ENCODE measurements around the gene NRF1. TPM values are rescaled to one million over a fixed set of nuclear protein-coding genes. Genes with fewer than 3 reads are reported as not detected.

NRF1 gene
- total RNA-seq, 1 donor from 2014 or later, result 28.9 TPM

- intact Hi-C loops (cut with micrococcal nuclease), result no loop called here
Measured at GRCh38 chr7:129768614-129769399, 157.3 kb downstream of the NRF1 start.

GRCh38 chr7:129769400-129769774 lies 157.9 kb downstream of the NRF1 start:
- intact Hi-C loops (cut with micrococcal nuclease), result no loop called here

GRCh38 chr7:129769866-129770808 lies 158.6 kb downstream of the NRF1 start:
- intact Hi-C loops (cut with micrococcal nuclease), result no loop called here

- intact Hi-C loops (cut with micrococcal nuclease), result no loop called here
Measured at GRCh38 chr7:129771201-129771927, 159.8 kb downstream of the NRF1 start.

GRCh38 chr7:129771928-129772479 lies 160.5 kb downstream of the NRF1 start:
- intact Hi-C loops (cut with micrococcal nuclease), result no loop called here

GRCh38 chr7:129772646-129773280 lies 161.2 kb downstream of the NRF1 start:
- intact Hi-C loops (cut with micrococcal nuclease), result no loop called here

GRCh38 chr7:129773328-129773731 lies 161.8 kb downstream of the NRF1 start:
- intact Hi-C loops (cut with micrococcal nuclease), result no loop called here

GRCh38 chr7:129773871-129774270 lies 162.4 kb downstream of the NRF1 start:
- intact Hi-C loops (cut with micrococcal nuclease), result no loop called here

- intact Hi-C loops (cut with micrococcal nuclease), result no loop called here
Measured at GRCh38 chr7:129774359-129774758, 162.8 kb downstream of the NRF1 start.

- intact Hi-C loops (cut with micrococcal nuclease), result no loop called here
Measured at GRCh38 chr7:129774871-129775694, 163.6 kb downstream of the NRF1 start.

- intact Hi-C loops (cut with micrococcal nuclease), result no loop called here
Measured at GRCh38 chr7:129775695-129776361, 164.3 kb downstream of the NRF1 start.

- intact Hi-C loops (cut with micrococcal nuclease), result no loop called here
Measured at GRCh38 chr7:129776362-129776722, 164.8 kb downstream of the NRF1 start.

GRCh38 chr7:129777195-129777844 lies 165.8 kb downstream of the NRF1 start:
- intact Hi-C loops (cut with micrococcal nuclease), result no loop called here

GRCh38 chr7:129777993-129778769 lies 166.7 kb downstream of the NRF1 start:
- intact Hi-C loops (cut with micrococcal nuclease), result loop anchor here (2.0 kb wide), 1 partner anchor 47 kb away; no protein-coding TSS in a partner anchor

GRCh38 chr7:129778770-129779601 lies 167.5 kb downstream of the NRF1 start:
- intact Hi-C loops (cut with micrococcal nuclease), result loop anchor here (2.0 kb wide), 1 partner anchor 46 kb away; no protein-coding TSS in a partner anchor

GRCh38 chr7:129779602-129780256 lies 168.2 kb downstream of the NRF1 start:
- intact Hi-C loops (cut with micrococcal nuclease), result loop anchor here (2.0 kb wide), 2 partner anchors 45 to 169 kb away; partner anchors contain the start of gene NRF1
